K562 treated with DMSO at 1 percent for 24 hours (cell line): ENCODE data around the gene PALD1. TPM values are rescaled to one million over a fixed set of nuclear protein-coding genes. Genes with fewer than 3 reads are reported as not detected.

Source experiments
- total RNA-seq: library from RNA; unstranded; fragments of 300-600 nt; gene quantifications from 2 replicates; pipeline ENCODE4 v1.2.3, GENCODE V29; 2022; ENCODE audit warnings: low read depth; ENCODE audit not compliant: insufficient read depth

The PALD1 gene
- total RNA-seq, result 0.08 and 0.13 TPM in 2 replicates

DNA sequence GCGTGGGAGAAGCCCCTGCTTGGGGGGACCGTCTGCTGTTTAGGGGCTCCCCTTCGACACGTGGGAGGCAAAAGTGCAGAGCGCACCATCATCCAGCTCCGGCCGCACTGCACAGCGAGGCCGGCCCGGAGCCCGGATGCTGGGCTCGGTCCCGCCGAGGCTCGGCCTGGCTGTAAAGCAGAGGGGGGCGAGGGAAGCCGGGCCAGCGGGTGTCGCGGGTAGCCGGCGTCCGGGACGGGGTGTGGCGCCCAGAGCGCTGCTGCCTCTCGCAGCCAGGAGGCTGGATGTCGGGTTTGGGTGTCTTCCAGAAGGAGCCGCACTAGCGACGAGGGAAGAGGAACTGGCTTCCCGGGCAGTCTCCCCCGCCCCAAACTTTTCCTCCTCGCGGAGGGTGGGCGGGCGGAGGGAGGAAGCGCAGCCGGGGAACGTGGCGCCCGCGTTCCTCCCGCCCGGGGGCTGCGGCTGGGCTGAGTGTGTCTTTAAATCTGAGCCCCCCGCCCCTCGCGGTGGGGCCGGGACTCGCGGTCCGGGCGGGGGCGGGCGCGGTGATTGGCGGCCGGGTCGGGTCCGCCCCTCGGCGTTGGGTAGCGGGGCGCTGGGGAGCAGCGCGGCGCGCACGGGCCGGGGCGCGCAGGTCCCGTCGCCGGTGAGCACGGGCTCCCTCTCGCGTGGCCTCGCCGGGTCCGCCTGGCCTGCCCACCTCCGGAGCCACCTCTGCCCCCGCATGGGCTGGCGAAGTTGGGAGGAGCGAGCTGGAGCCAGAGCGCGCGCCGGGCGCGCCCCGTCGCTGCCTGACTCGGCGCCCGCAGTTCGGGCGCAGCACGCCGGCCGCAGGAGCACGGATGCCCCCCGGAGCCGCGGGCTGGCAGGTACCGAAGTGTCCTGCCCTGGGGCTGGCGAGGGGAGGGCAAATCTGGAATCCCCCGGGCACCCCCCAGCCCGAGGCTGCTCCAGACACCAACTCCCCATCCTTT, at the start of gene PALD1:
PALD1 (plus strand) TSS at position 577 of the 974 bp plus-strand sequence. CDS start 47,185 bp downstream, outside the sequence.

DNA sequence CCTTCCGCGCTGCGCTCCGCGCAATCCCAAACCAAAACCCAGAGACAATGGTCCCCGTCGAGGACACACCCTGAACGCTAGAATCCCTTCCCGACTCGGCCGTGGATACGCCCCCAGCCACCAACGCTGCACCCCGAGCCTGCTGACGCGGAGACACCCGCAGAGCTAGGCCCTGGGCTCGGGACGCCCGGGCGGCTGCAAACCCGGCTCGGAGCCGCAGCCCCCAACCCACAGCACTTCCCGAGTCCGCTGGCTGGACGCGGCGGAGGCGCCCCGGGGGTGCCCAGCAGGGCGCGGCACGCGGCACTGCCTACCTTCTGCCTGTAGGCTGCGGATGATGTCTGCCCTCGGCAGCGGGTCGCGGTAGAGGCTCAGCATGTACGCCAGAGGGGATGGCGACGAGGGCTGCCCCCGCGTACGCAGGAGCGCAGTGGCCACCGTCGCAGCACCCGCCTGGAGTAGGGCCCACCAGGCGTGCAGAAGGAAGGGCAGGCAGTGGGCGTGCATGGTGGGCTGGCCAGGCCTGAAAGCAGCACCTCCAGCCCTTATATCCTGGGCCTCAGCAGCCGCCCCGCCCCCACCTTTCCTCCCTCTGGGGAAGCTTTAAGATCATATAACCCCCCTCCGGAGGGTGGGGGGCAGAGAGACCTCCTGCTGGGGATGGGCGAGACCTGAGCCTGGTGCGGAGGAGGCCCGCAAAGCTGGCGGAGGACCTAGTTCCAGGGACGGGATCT, 37.2 kb upstream of the PALD1 start, which contains the start of gene NODAL:
NODAL (minus strand) TSS at position 521 of the 734 bp plus-strand sequence; CDS start at position 507, 14 bp downstream.

DNA sequence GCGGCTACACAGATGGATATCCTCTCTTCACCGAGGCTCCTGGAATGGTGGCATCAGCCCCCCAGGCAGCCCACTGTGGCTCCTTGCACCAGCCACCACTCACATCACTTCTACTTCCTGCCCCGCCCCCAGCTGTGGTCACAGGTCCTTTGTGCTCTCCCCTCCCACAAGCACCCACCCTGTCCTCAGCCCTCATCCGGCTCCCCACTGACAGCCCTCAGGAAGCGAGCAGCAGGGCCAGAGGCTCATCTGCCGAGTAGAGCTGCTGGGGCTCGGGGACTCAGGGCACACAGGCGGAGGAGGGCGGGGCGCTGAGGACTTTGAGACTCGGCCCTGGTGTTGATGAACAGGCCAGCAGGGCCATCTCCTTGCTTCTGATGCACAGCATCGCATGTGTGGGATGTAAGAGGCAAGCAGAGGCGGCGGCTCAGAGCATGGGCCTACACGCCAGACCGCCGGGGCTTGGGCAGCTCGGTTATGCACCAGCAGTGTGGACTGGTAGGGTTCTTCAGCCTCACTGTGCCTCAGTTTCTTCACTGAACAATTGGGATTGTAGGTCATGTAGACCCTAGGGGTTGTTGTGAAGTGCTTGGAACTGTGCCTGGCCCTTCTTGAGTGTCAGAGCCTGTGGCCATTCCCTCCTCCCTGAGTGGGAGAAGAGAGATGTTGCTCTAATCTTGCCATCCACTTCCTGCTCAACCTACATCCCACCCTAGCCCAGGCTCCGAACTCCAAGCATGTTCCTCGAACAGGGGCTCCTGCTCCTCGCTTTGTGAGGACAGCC, 124.3 kb downstream of the PALD1 start, which contains the start of gene PRF1:
PRF1 (minus strand) TSS at position 77 of the 784 bp plus-strand sequence. CDS start 1,839 bp downstream, outside the sequence.

Other genes starting within 250 kb of the PALD1 start
- gene PPA1, start 245.3 kb upstream of the PALD1 start, total RNA-seq, result 182 and 188 TPM in 2 replicates
- gene NPFFR1, start 194.8 kb upstream of the PALD1 start, total RNA-seq, result not detected in 2 replicates
- gene LRRC20, start 96.1 kb upstream of the PALD1 start, total RNA-seq, result 24.3 and 30.5 TPM in 2 replicates
- gene EIF4EBP2, start 74.6 kb upstream of the PALD1 start, total RNA-seq, result 42.8 and 52.4 TPM in 2 replicates
- not detected in 2 replicates for gene NODAL, start 37.1 kb upstream of the PALD1 start, total RNA-seq
- 6.8 and 8.3 TPM in 2 replicates for gene PRF1, start 124.0 kb downstream of the PALD1 start, total RNA-seq
- gene ADAMTS14, start 193.7 kb downstream of the PALD1 start, total RNA-seq, result 37.5 and 50.6 TPM in 2 replicates